Measurements from ENCODE around the gene RPL5.

Gene RPL5

GRCh38 chr1:92855236-92855635, 23.4 kb downstream of the RPL5 start:
- intact Hi-C loops (cut with DNase I; ENCODE audit: low total_unique reads), result loop anchor here (10.0 kb wide), 1 partner anchor 110 kb away; the partner anchor contains the start of gene DIPK1A
- H3K4me3 ChIP-seq, result no peak overlapping the region

DNA sequence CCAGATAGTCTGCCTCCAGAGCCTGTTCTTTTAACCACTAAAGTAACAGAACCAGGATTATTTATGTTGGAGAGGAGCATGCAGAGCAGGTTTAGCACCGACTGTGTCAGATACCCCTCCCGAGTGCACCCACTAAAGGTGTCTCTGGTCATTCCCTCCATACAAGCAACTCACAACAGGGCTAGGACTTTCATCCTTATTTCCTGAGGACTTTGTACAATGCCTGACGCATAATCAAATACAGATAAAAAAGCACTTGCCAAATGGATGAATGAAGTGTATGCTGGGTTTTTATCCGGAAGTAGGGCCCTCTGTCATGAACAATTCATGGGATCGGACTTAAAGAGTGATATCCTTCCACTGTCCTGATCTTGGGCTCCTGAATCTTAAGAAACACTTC, 26.0 kb downstream of the RPL5 start:
- TF ChIP-seq, protein P1, sequence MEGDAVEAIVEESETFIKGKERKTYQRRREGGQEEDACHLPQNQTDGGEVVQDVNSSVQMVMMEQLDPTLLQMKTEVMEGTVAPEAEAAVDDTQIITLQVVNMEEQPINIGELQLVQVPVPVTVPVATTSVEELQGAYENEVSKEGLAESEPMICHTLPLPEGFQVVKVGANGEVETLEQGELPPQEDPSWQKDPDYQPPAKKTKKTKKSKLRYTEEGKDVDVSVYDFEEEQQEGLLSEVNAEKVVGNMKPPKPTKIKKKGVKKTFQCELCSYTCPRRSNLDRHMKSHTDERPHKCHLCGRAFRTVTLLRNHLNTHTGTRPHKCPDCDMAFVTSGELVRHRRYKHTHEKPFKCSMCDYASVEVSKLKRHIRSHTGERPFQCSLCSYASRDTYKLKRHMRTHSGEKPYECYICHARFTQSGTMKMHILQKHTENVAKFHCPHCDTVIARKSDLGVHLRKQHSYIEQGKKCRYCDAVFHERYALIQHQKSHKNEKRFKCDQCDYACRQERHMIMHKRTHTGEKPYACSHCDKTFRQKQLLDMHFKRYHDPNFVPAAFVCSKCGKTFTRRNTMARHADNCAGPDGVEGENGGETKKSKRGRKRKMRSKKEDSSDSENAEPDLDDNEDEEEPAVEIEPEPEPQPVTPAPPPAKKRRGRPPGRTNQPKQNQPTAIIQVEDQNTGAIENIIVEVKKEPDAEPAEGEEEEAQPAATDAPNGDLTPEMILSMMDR (IDR thresholded peaks at IDR 0.05), result no peak
- H3K27me3 ChIP-seq, result no peaks in the 10 kb centered on the region
- no peaks in the 10 kb centered on the region for H3K9me3 ChIP-seq
- no peak overlapping the region for H3K27ac ChIP-seq
- DNase-seq, result no peak
- H3K4me3 ChIP-seq, result no peak overlapping the region
- H3K36me3 ChIP-seq, result no peaks in the 10 kb centered on the region
- H3K4me1 ChIP-seq, result peaks cover 0 to 7% (median 0%) of the 10 kb centered on the region in 4 donors
- intact Hi-C loops (cut with DNase I; ENCODE audit: low total_unique reads), result loop anchor here (2.0 to 10.0 kb wide), 2 partner anchors 107 to 137 kb away; partner anchors contain the start of gene DIPK1A

More at GRCh38 chr1:92855236-92855635, 23.4 kb downstream of the RPL5 start:
- no peak for DNase-seq
- Histone ChIP-seq H3K27ac (no peak overlapping the region), H3K36me3 (peaks cover 0 to 3% (median 2%) of the 10 kb centered on the region in 3 donors), H3K9me3 (no peaks in the 10 kb centered on the region), H3K4me1 (peaks cover 0 to 7% (median 0%) of the 10 kb centered on the region in 4 donors), H3K27me3 (no peaks in the 10 kb centered on the region)
- TF ChIP-seq, protein P1 (IDR thresholded peaks at IDR 0.05), result no peak

DNA sequence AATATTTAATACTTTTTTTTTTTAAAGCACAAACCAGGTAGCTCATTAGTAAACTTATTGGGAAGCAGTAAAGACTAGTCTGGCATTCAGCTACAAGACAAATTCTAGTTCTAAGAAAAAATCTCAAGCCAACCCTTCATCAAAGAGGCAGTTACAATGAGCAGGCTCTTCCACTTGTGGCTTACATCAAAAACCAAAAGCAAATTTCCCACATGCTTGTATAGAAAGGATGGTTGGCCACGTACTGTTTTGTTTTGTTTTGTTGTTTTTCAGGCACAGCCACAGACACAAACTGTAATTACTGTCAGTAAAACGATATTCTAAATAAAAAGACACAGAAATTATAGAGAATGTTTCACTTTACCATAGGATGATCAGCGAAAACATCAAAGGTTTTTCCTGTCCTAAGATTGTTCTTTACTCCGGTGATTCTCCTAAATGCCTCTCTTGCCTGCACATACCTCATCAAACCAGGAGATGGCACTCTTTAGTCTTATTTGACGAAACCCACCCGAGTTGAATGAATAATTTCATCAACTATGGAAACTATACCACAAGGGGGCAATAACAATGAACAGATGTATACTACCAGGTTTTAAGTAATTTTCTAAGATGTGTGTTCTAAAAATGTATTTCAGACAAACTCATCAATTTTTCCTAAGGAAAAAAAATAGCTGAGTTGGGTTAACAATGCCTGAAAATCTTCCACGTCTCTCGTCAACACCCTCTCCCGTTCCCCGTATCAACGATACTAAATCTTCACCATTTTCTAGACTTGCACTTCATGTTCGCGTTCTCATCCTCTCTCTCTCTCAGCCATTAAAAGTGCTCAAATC, 26.9 kb downstream of the RPL5 start:
- peak overlapping the region in 1 of 2 donors; percentile 34 for H3K4me3 ChIP-seq
- no peaks in the 10 kb centered on the region for H3K27me3 ChIP-seq
- intact Hi-C loops (cut with DNase I; ENCODE audit: low total_unique reads), result loop anchor here (2.0 to 10.0 kb wide), 2 partner anchors 106 to 136 kb away; partner anchors contain the start of gene DIPK1A
- peak in 1 of 2 donors; percentile 69 for DNase-seq
- H3K36me3 ChIP-seq, result no peaks in the 10 kb centered on the region
- H3K4me1 ChIP-seq, result peaks cover 0 to 7% (median 0%) of the 10 kb centered on the region in 4 donors
- H3K27ac ChIP-seq, result no peak overlapping the region
- no peaks in the 10 kb centered on the region for H3K9me3 ChIP-seq
- TF ChIP-seq, protein P1 (IDR thresholded peaks at IDR 0.05), result peak; percentile 85 to 100

- no peak for DNase-seq
- H3K4me3 ChIP-seq, result peak overlapping the region in 1 of 2 donors; percentile 34
- H3K36me3 ChIP-seq, result no peaks in the 10 kb centered on the region
- H3K27me3 ChIP-seq, result no peaks in the 10 kb centered on the region
- intact Hi-C loops (cut with DNase I; ENCODE audit: low total_unique reads), result loop anchor here (2.0 to 10.0 kb wide), 2 partner anchors 105 to 135 kb away; partner anchors contain the start of gene DIPK1A
- no peaks in the 10 kb centered on the region for H3K9me3 ChIP-seq
- peaks cover 0 to 7% (median 0%) of the 10 kb centered on the region in 4 donors for H3K4me1 ChIP-seq
- TF ChIP-seq, protein P1 (IDR thresholded peaks at IDR 0.05), result no peak
- H3K27ac ChIP-seq, result no peak overlapping the region
Observed at GRCh38 chr1:92859400-92860039, 27.7 kb downstream of the RPL5 start.

- no peaks in the 10 kb centered on the region for H3K27me3 ChIP-seq
- no peak for DNase-seq
- H3K4me3 ChIP-seq, result no peak overlapping the region
- H3K4me1 ChIP-seq, result peaks cover 0 to 7% (median 0%) of the 10 kb centered on the region in 4 donors
- H3K27ac ChIP-seq, result no peak overlapping the region
- no peaks in the 10 kb centered on the region for H3K9me3 ChIP-seq
- intact Hi-C loops (cut with DNase I; ENCODE audit: low total_unique reads), result no loop called here
- no peaks in the 10 kb centered on the region for H3K36me3 ChIP-seq
- TF ChIP-seq, protein P1 (IDR thresholded peaks at IDR 0.05), result no peak
Observed at GRCh38 chr1:92862605-92863004, 30.8 kb downstream of the RPL5 start.

Data from tibial artery (tissue), 4 donors.